ENCODE results near the gene TRMT11. TPM values are rescaled to one million over a fixed set of nuclear protein-coding genes. Genes with fewer than 3 reads are reported as not detected.
A peak's percentile ranks its signal among the peaks of the same experiment; 100 is the strongest.

TRMT11 gene
- total and polyA plus RNA-seq, 2 of the 13 experiments (the other 11 are each of a cell fraction or from before 2014, with no cell fraction given) = 42.2 to 81.9 TPM

- TF ChIP-seq TCF12 (IDR thresholded peaks at IDR 0.05) (no peak), TCF12 (CRISPR knock-in tag; IDR thresholded peaks at IDR 0.05) (peak; percentile 68; the same call in 1 of the 2 replicates), ARID5B (CRISPR knock-in tag; IDR thresholded peaks at IDR 0.05) (peak; percentile 96), ARID2 (CRISPR knock-in tag; IDR thresholded peaks at IDR 0.05; ENCODE audit: borderline replicate concordance) (no peak), CHCHD3 (CRISPR knock-in tag; IDR thresholded peaks at IDR 0.05) (no peak), ZNF644 (CRISPR knock-in tag; IDR thresholded peaks at IDR 0.05; ENCODE audit: low read depth) (peak; percentile 90), ZBTB7B (CRISPR knock-in tag; IDR thresholded peaks at IDR 0.05) (peak; percentile 55; the same call in 1 of the 2 replicates), RORA (CRISPR knock-in tag; IDR thresholded peaks at IDR 0.05) (0 out of 2 replicates have a peak, but pooled peaks have one; percentile 35), MTA1 (CRISPR knock-in tag; IDR thresholded peaks at IDR 0.05; ENCODE audit: borderline replicate concordance) (no peak), MYNN (CRISPR knock-in tag; IDR thresholded peaks at IDR 0.05; ENCODE audit: low read depth) (no peak), CENPX (CRISPR knock-in tag; IDR thresholded peaks at IDR 0.05) (no peak), NFE2L1 (CRISPR knock-in tag; IDR thresholded peaks at IDR 0.05; ENCODE audit: borderline replicate concordance) (no peak), ZC3H4 (CRISPR knock-in tag; IDR thresholded peaks at IDR 0.05; ENCODE audit: borderline replicate concordance) (no peak), ZNF264 (CRISPR knock-in tag; IDR thresholded peaks at IDR 0.05) (no peak; the same call in 1 of the 2 replicates), SIX4 (CRISPR knock-in tag; IDR thresholded peaks at IDR 0.05) (peak; percentile 70; the same call in 1 of the 2 replicates)
- TF ChIP-seq, protein P1, sequence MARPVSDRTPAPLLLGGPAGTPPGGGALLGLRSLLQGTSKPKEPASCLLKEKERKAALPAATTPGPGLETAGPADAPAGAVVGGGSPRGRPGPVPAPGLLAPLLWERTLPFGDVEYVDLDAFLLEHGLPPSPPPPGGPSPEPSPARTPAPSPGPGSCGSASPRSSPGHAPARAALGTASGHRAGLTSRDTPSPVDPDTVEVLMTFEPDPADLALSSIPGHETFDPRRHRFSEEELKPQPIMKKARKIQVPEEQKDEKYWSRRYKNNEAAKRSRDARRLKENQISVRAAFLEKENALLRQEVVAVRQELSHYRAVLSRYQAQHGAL (CRISPR knock-in tag; IDR thresholded peaks at IDR 0.05; ENCODE audit: not compliant biosample characterization) = no peak
- TF ChIP-seq, protein P2, sequence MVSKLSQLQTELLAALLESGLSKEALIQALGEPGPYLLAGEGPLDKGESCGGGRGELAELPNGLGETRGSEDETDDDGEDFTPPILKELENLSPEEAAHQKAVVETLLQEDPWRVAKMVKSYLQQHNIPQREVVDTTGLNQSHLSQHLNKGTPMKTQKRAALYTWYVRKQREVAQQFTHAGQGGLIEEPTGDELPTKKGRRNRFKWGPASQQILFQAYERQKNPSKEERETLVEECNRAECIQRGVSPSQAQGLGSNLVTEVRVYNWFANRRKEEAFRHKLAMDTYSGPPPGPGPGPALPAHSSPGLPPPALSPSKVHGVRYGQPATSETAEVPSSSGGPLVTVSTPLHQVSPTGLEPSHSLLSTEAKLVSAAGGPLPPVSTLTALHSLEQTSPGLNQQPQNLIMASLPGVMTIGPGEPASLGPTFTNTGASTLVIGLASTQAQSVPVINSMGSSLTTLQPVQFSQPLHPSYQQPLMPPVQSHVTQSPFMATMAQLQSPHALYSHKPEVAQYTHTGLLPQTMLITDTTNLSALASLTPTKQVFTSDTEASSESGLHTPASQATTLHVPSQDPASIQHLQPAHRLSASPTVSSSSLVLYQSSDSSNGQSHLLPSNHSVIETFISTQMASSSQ (IDR thresholded peaks at IDR 0.05; ENCODE audit: low read depth) = peak; percentile 47
- TF ChIP-seq, protein P2 (CRISPR knock-in tag; IDR thresholded peaks at IDR 0.05; ENCODE audit: borderline replicate concordance) = peak; percentile 37; the same call in 1 of the 2 replicates
- TF ChIP-seq, protein P3, sequence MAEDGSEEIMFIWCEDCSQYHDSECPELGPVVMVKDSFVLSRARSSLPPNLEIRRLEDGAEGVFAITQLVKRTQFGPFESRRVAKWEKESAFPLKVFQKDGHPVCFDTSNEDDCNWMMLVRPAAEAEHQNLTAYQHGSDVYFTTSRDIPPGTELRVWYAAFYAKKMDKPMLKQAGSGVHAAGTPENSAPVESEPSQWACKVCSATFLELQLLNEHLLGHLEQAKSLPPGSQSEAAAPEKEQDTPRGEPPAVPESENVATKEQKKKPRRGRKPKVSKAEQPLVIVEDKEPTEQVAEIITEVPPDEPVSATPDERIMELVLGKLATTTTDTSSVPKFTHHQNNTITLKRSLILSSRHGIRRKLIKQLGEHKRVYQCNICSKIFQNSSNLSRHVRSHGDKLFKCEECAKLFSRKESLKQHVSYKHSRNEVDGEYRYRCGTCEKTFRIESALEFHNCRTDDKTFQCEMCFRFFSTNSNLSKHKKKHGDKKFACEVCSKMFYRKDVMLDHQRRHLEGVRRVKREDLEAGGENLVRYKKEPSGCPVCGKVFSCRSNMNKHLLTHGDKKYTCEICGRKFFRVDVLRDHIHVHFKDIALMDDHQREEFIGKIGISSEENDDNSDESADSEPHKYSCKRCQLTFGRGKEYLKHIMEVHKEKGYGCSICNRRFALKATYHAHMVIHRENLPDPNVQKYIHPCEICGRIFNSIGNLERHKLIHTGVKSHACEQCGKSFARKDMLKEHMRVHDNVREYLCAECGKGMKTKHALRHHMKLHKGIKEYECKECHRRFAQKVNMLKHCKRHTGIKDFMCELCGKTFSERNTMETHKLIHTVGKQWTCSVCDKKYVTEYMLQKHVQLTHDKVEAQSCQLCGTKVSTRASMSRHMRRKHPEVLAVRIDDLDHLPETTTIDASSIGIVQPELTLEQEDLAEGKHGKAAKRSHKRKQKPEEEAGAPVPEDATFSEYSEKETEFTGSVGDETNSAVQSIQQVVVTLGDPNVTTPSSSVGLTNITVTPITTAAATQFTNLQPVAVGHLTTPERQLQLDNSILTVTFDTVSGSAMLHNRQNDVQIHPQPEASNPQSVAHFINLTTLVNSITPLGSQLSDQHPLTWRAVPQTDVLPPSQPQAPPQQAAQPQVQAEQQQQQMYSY (CRISPR knock-in tag; IDR thresholded peaks at IDR 0.05) = no peak
Observed at GRCh38 chr6:125944434-125944816, 41.9 kb upstream of the TRMT11 start (continued).

Measured in HepG2 (cell line).